GM18517 (cell line): ENCODE results near the gene KLHL40.

Experiments
- ATAC-seq: cut with Tn5 transposase; IDR thresholded peaks from one replicate; pipeline ENCODE4 v1.9.1; 2021; ENCODE audit warnings: mild to moderate bottlenecking, moderate library complexity; ENCODE audit not compliant: unreplicated experiment

KLHL40 gene

DNA sequence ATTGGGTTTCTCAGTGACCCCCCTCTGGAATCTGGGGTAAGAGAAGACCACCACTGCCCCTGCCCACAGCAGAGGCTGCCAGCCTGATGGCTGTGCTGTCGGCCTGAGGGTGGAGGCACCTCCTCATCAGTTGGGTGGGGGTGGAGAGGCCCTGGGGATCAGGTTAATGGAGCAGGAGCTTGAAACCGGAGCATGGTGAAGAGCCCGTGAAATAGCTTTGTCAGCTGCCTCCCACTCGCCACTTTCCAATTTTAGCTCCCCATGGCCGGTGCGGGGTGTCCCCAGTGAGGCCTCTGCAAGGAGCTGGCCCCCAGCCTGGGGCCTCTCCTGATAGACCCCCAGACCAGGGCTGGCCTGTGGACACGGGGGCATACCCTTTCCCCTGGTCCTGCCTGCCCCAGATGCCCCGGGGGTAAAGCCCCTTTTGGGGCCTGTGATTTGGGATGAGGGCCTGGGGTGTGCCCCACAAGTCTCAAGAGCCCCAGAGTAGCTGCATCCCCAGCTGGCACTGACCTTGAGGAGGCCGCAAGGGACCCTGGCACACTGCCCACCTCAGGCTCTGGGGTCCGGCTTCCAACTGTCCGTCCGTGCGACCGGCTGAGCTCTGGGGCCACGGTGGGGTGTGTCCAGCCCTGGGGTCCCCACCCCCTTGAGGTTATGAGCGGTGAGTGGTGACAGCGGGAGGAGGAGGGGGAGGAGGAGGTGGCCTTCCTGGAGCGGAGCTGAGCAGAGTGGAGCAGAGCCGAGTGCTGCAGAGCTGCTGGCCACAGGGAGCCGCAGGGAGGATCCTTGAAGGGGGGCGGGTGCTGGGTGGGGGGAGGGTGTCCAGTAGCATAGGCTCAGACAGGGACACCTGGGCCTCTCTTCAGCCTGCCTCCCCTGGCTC is 17.0 kb downstream of the KLHL40 start, which contains the start of gene HHATL:
HHATL (minus strand) TSS at position 733 of the 886 bp plus-strand sequence. CDS start 1,972 bp downstream, outside the sequence.
- ATAC-seq: no peak

DNA sequence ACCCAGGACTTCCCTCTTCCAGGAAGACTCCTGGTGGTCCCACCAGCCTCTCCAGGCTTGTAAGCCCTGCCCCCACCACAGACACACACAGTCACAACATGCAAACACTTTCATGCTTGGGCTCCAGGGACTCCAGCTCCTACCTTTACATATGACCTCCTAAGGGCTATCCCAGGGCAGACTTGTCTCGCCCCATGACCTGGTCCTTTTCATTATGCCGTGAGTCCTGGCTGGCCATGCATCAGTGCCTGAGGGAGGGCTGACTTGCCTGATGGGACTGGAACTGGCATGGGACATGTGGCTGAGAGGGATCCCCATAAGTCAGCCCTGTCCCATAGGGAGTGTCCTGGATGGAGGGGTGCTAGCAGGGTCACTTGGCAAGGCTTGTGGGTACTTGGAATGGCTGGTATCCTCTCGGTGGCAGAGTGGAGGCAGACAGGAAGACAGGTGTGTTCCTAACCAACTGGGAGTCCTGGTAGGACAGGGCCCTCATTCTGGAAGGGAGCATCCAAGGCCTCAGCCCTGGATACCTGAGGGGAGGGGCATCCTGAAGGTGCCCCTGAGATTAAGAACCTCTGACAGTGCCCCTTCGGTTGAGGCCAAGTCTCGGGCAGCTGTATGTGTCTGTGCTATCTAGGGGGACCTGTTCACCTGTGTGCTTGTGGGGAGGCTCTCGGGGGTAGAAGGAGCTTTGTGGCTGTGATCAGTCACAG is 17.8 kb downstream of the KLHL40 start:
- ATAC-seq: no peak

DNA sequence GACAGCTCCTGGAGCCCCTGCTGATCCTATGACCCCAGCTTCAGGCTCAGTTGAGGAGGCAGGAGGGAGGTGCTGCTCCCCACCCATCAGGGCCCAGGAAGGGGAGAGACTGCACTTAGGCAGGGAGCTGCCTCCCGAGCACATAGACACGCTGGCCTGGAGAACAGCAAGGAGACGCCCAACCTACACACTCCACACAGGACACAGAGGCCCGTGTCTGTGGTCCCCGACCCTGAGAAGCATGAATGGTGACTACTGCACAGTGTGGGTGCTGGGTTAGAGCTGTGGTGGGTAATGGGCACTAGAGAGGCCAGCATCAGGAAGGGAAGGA is 18.3 kb downstream of the KLHL40 start:
- no peak for ATAC-seq

DNA sequence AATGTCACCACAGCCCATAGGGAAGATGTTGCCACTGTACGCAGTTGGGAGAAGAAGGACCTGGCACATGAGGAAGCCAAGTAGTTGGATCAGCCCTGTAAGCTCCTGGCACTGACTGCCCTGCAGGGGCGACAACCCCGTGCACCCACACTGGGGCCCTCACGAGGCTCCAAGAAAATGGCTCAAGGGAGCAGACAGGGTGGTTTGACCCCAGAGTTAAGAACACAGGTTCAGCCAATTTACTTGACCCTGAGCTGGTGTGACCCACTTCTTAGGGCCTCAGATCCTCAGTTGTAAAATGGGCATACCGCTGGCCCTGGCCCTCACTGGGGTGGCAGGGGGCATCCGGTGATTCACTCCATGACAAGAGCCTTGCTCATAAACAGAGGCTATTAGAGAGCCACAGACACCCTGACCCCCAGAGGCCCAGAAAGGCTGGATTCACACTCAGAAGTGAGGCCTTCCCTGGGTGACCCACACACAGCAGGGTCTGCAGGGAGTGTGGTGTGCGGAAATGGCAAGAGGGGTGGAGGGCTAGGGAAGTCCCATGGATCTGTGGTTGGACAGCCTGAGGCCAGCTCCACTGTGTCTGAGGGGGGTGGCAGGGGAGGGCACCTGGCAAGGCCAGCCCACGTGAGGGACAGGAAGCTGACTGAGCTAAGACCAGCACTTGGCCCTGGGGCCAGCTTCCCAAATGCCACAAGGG is 19.0 kb downstream of the KLHL40 start:
- no peak for ATAC-seq

DNA sequence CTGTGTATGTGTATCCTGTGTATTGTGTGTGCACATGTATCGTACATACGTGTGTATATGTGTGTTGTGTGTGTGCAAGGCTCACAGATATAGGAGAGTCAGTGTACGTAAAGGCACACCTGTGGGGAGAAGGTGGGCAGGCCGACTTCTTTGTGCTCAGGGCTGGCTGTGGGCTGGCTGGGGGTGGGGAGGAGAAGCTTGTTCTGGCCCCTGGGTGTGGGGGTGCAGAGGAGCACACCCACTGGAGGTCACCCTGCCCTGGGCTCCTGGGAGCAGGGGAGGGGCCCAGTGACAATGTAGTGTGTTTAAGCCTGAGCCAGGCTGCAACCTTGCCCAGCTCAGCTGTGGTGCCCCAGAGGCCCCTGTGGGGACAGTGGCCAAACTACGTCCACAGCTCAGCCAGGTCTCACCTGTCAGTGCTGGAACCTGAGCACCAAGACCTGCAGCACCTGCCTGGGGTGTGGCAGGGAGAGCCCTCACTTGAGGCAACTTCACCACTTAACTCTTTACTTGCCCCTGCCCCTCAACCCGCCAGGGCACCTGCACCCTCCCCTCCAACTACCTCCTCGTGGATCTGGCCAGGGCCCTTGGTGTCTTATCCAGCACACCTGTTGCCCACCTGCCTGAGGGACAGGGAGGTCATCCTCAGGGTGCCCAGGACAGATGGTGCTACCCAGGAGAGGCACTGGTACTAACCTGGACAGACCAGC is 19.9 kb downstream of the KLHL40 start:
- ATAC-seq: no peak

DNA sequence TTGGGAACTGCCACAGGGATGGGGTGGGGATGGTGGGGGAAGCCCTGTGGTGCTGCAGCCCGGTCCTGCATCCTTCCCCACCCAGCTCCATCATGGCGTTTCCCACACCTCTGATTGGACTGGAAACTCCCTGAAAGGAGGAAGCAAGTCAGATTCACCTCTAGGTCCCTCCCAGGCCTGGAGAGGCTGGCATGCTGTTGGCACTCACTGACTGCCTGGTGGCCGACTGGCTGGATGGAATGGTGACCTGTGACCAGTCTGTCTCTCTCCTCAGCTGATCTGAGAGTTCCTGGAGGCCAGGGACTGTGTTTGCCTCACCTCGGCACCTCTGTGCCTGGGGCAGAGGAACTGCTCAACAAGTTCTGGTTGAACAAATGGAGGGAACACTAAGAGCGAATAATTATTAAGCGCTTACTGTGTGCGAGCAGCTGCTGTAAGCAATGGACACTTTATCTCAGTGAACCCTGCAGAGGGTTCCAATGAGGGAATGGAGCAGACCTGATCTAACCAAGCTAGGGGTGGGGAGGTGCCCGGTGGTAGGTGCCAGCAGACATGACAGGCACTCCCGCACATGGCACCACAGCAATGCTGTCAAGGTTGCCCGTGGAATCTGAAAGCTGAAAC is 20.7 kb downstream of the KLHL40 start:
- ATAC-seq: no peak

DNA sequence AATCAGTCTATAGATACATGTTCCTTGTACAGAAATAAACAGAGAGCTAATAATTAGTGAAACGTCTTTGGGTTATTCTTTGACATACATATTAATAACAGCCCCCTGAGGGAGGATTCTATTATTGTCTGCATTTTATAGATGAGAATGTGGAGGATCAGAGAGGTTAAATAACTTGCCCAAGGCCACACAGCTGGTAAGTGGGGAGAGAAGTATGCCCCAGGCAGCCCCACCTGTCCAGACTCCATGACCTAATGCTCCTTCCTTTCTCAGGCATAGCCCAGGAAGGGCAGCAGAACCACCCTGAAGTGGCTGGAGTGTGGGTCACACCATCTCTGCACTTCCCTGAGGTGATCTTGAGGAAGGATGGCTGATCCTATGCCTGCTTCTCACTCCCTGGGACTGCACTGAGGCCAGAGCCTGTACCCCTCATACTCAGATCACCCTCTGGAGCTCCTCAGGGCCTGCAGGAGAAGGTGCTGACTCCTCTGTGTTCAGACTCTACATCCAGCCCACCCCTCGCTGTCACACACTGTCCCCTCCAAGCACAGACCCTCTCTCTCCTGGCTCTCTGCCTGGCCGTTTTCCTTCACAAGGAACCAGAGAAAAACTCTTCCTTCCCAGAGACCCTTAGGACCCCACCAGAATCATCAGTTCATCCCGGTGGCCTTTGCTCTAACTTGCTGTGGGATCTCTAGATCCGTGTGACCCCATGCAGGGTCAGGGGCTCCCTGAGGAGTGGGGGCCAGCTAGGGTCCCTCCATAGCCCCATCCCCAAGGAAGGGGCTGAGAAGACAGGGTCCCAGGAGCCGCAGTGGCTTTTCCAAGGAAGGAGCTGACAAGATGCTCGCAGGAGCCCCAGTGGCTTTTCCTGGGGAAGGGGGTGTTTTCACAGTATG is 21.6 kb downstream of the KLHL40 start:
- ATAC-seq: no peak

DNA sequence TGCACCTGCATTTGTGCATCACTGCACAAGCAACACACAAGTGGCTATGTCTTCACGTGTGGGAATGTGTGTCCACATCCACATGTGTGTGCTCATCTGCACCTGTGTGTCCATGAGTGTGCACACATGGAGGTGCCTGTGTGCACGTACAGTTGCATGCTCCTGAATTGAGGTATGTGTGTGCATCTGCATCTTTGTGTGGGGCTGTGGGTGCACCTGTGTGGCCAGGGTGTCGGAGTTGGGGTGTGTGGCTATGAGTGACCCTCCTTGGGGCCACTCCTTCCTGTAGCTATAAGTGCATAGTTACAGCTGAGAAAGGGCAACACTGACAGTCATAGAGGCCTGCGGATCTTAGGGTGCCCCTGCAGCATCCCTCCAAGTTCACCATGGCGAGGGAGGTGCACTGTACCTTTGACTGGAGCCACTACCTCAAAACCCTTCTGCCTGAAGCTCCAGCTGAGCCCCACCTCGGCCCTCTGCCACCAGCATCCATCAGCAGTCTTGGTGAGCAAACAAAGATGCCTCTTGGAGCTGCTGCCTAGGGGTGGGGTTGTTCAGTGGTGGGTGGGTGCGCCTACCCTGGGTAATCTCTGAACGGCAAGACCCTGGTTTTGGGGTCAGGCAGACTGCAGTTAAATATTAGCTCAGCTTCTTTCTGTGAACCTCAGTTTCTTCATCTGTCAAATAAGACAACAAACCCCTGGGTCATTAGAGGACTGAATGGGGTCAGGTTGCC is 22.5 kb downstream of the KLHL40 start:
- no peak for ATAC-seq

DNA sequence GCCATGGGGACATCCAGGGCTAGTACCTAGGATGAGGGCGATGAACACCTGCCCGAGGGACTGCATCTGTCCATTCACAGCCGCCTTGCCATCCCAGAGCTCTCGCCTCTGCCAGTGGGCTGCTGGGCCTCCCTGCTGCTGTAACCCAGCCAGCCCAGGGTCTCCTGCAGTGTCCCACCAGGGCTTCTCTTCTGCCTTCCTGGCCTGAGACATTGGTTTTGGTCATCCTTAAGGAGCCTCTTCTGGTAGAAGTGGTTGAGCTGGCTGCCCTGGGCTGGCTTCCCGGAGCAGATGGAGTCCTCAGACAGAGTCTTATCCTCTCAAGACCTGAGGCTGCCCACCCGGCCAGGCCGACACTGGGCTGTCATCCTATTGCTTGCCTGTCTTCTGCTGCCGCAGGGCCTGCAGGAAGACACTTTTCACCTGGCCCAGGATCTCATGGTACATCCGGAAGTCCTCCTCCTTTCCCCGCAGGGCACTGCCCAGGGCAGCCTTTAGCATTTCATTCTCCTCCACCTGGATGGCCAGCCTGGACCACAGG is 23.3 kb downstream of the KLHL40 start:
- ATAC-seq: no peak

DNA sequence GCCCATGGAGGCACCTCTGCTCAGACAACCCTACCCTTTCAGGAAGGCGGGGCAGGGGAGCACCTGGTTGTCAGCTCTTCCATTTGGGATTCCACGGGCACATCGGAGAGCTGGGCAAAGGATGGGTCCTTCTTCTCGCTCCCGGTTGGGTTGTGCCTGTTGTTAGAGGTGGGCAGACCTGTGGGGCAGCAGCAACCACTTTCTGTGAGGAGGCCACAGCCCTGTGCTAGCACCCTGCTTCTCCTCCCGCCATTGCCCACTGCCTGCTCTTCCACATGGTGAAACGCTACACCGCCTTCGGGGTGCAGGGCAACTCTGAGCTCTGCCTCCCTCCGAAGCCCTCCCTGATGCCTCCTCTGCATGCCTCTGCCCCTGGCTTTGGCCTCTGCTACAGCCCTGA is 24.3 kb downstream of the KLHL40 start:
- ATAC-seq: no peak

DNA sequence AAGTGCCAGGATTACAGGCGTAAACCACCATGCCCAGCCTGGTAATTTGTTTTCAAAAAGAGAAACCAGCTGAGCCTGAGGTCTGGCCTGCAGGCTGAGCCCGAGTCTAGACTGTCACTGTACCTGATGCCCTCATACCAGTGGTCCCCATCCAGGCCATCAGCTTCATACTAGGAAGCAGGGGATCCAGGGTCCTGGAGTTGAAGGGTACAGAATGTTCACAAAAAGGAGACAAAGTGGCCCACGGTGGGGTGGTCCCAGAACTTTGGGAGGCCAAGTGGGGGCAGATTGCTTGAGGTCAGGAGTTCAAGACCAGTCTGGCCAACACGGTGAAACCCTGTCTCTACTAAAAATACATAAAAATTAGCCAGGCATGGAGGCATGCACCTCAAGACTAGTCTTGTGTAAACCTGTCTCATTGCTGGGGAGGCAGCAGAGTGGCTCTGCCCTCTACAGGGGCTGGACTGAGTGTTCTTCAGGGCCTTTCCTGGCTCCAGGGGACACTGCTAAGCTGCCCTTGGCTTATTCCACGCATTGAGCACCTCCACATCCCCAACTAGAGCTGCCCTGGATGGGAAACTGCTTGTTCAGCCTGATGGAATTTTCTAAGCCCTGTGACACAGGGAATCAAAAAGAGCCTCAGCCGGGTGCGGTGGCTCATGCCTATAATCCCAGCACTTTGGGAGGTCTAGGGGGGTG is 25.1 kb downstream of the KLHL40 start:
- ATAC-seq: no peak

DNA sequence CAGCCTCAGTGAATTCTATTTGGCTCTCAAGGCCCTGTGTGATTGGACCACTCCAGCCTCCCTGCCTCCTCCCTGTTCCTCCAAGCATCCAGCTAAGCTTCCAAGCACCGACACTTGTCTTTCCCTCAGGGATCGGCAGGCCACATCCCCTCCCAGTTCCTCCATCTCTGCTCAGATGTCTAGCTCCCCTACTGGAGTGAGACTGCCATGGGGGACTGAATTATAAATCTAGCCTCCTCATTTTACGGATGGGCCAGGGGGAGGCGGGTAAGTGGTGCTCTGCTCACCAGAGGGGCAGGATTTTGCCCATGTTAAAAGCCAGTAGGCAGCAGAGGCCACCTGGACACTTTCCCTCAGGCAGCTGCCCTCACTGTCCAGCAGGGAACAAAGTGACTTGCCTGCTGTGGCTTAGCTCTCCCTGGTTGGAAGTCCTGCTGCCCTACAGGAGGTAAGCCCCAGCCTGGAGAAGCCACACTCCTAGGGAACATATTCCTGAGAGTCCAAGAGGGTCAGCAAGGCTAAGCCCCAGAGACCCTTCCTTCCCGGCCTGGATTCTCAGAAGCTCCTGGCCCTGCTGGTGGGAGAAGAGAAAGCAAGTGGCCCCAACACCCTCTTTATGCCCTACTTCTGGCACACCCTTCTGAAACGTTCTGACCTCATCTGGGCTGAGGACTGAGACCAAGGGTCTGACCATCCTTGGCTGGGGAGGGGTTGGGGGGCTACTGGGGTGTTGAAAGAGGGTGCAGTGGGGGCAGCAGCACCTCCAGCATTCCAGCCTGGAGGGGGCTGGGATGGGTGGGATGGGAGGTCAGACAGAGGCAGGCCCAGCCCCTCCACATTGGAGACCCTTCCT is 26.4 kb downstream of the KLHL40 start:
- ATAC-seq: no peak

DNA sequence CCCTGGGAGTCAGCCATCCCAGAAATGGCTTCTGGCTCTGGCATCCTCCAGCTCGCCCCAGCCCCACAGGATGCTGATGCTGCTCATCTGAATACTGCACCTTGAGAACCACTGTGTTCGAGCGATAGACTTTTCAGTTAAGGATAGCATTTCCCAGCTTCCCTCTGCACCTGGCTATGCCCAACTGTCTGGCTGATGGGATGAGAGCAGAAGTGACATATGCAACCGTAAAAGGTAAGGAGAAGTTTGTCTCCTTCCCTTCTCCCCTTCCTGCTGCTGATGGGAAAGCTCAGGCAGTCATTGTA is 27.0 kb downstream of the KLHL40 start:
- no peak for ATAC-seq

DNA sequence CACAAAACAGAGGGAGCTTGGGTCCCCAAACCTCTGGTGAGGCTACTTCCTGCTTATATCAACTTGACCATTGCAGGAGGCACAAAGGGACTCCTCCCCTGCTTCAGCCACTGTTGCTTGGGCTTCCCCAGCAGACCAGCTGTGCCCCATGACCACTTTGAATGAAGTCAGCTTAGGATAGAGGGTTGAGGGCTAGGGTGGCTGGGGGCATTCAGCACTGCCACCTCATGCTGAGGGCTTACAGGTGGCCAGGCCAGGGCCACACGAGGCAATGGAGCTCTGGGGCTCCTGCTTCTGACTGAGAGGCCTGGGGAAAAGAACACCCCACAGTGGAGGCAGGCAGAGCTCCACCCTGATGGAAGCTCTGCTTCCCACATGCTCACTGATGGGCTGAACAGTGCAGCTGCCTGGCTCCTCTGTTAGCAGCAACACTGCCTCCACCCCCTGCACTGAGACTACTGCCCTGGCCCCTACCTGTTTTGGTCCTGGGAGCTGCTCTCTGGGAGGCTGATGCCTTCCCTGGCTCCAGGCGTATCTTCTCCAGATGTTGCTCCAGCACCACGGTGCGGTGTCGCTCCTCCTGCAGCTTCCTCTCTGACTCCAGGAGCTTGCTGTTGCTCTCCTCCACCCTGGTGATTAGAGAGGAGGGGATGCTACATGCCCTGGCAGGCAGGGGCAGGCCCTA is 27.5 kb downstream of the KLHL40 start:
- no peak for ATAC-seq

DNA sequence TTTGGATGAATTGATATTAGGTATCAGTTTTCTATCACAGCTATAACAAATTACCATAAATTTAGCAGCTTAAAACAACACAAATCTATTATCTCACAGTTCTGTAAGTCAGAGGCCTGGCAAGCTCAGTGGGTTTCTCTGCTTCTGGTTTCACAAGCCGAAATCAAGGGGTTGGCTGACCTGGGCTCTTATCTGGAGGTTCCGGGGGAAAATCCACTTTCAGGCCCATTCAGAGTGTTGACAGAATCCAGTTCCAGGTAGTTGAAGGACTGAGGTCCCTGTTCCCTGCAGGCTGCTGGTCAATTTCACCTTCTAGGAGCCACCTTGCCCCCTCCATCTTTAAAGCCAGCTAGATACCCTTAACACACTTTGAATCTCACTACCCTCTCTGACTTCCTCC is 28.4 kb downstream of the KLHL40 start:
- ATAC-seq: no peak

DNA sequence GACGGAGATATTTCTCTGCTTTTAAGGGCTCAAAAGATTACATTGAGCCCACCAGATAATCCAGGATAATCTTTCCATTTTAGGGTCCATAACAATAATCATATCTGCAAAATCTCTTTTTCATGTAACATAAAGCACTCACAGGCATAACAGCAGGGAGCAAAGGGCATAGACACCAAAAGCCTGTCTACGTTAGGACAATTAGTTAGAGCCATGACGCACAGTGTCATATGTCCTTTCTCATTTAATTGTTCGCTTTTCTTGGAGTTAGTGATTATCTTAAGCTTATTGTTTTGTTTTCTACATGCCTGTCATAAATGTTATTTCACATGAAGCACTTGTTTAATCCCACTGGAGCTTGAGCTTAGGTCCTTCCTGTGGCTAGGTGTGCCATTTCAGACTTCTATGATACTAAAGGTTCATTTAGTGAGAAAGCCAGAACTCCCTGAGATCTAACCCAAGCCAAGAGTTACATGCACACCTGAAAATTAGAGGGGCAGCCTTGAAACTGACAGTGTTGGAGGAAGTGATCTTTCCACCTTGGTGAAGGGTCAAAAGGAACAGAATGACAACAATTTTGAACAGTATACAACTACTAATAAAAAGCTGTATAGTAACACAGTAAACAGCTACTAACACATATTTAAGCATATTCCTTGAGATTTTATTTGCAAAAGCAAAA is 29.0 kb downstream of the KLHL40 start:
- no peak for ATAC-seq
